Measurements from ENCODE around the gene ATG13.

ATG13 gene

GRCh38 chr11:46600194-46600960 lies 17.0 kb upstream of the ATG13 start:
- TF ChIP-seq FOXP2 (optimal IDR thresholded peaks at IDR 0.05; ENCODE audit: borderline replicate concordance, extremely low read depth, extremely low read length, insufficient read depth) (no peak), SIN3A (IDR thresholded peaks at IDR 0.05; ENCODE audit: borderline replicate concordance, insufficient read depth, low read length) (no peak), TAF1 (IDR thresholded peaks at IDR 0.05; ENCODE audit: borderline replicate concordance, insufficient read depth, low read length) (no peak), POLR2AphosphoS5 (IDR thresholded peaks at IDR 0.05; ENCODE audit: low read depth, low read length) (no peak)
- TF ChIP-seq, protein P1, sequence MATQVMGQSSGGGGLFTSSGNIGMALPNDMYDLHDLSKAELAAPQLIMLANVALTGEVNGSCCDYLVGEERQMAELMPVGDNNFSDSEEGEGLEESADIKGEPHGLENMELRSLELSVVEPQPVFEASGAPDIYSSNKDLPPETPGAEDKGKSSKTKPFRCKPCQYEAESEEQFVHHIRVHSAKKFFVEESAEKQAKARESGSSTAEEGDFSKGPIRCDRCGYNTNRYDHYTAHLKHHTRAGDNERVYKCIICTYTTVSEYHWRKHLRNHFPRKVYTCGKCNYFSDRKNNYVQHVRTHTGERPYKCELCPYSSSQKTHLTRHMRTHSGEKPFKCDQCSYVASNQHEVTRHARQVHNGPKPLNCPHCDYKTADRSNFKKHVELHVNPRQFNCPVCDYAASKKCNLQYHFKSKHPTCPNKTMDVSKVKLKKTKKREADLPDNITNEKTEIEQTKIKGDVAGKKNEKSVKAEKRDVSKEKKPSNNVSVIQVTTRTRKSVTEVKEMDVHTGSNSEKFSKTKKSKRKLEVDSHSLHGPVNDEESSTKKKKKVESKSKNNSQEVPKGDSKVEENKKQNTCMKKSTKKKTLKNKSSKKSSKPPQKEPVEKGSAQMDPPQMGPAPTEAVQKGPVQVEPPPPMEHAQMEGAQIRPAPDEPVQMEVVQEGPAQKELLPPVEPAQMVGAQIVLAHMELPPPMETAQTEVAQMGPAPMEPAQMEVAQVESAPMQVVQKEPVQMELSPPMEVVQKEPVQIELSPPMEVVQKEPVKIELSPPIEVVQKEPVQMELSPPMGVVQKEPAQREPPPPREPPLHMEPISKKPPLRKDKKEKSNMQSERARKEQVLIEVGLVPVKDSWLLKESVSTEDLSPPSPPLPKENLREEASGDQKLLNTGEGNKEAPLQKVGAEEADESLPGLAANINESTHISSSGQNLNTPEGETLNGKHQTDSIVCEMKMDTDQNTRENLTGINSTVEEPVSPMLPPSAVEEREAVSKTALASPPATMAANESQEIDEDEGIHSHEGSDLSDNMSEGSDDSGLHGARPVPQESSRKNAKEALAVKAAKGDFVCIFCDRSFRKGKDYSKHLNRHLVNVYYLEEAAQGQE (IDR thresholded peaks at IDR 0.05; ENCODE audit: insufficient read depth in 1 of 2, low read depth in 2 of 2, low read length in 2 of 2): no peak

- TF ChIP-seq, protein P1 (IDR thresholded peaks at IDR 0.05; ENCODE audit: insufficient read depth in 1 of 2, low read depth in 2 of 2, low read length in 2 of 2): no peak
- TF ChIP-seq POLR2AphosphoS5 (IDR thresholded peaks at IDR 0.05; ENCODE audit: low read depth, low read length): no peak
- no peak for TF ChIP-seq FOXP2 (optimal IDR thresholded peaks at IDR 0.05; ENCODE audit: borderline replicate concordance, extremely low read depth, extremely low read length, insufficient read depth)
- no peak for TF ChIP-seq SIN3A (IDR thresholded peaks at IDR 0.05; ENCODE audit: borderline replicate concordance, insufficient read depth, low read length)
- no peak for TF ChIP-seq TAF1 (IDR thresholded peaks at IDR 0.05; ENCODE audit: borderline replicate concordance, insufficient read depth, low read length)
Observed at GRCh38 chr11:46601129-46601528, 16.2 kb upstream of the ATG13 start.

DNA sequence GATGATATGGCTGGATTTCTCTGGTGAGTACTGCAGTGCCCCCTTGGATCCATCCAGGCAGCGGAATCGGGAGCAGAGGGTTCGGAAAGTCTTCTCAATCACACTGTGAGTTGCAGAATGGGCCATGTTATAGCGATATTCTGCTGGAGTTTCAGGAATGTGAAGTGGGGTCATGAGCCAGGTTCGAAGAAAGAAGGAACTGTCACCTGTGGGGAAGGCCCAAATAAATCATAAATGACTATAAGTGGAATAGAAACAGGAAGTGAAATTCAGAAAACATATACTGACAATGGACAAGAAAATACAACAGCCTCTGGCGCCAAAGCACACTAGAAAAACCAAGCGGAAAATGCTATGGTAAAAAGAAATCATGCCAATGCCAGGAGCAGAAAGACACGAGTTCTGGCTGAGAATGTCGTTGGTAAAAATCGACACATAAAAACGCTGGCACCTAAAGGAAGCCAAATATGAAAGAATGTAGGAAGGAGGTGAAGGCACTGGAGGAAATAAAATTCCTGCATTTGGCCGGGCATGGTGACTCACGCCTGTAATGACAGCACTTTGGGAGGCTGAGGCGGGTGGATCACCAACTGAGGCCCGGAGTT lies 13.5 kb upstream of the ATG13 start:
- TF ChIP-seq TAF1 (IDR thresholded peaks at IDR 0.05; ENCODE audit: borderline replicate concordance, insufficient read depth, low read length): no peak
- no peak for TF ChIP-seq FOXP2 (optimal IDR thresholded peaks at IDR 0.05; ENCODE audit: borderline replicate concordance, extremely low read depth, extremely low read length, insufficient read depth)
- TF ChIP-seq SIN3A (IDR thresholded peaks at IDR 0.05; ENCODE audit: borderline replicate concordance, insufficient read depth, low read length): no peak
- no peak for TF ChIP-seq POLR2AphosphoS5 (IDR thresholded peaks at IDR 0.05; ENCODE audit: low read depth, low read length)
- TF ChIP-seq, protein P1 (IDR thresholded peaks at IDR 0.05; ENCODE audit: insufficient read depth in 1 of 2, low read depth in 2 of 2, low read length in 2 of 2): no peak

DNA sequence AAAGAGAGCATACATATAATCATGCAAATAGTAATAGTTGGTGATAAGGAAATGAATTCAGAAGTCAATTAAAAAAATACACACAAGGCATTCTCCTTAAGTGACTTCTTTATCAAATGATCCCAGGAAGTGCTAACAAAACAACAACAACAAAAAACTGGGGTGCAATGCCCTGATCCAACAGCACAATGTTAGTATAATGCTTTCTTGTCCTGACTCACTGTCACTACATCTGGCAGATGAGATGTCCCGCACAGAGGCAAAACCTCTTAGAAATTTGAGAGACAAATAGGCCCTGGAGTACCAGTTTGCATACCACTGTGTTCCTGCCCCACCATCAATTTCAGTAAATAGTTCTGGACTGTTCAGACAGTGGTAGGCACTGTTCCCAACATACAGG lies 12.6 kb upstream of the ATG13 start:
- TF ChIP-seq, protein P1 (IDR thresholded peaks at IDR 0.05; ENCODE audit: insufficient read depth in 1 of 2, low read depth in 2 of 2, low read length in 2 of 2): no peak
- TF ChIP-seq POLR2AphosphoS5 (IDR thresholded peaks at IDR 0.05; ENCODE audit: low read depth, low read length) (no peak), FOXP2 (optimal IDR thresholded peaks at IDR 0.05; ENCODE audit: borderline replicate concordance, extremely low read depth, extremely low read length, insufficient read depth) (no peak), SIN3A (IDR thresholded peaks at IDR 0.05; ENCODE audit: borderline replicate concordance, insufficient read depth, low read length) (no peak), TAF1 (IDR thresholded peaks at IDR 0.05; ENCODE audit: borderline replicate concordance, insufficient read depth, low read length) (no peak)

All from PFSK-1 (cell line).